Type B pancreatic cell (in vitro differentiated cells): ENCODE data around the gene AFF1. TPM values are rescaled to one million over a fixed set of nuclear protein-coding genes. Genes with fewer than 3 reads are reported as not detected.

Experiments used
- DNase-seq: peaks from one replicate; pipeline ENCODE4 v3.0.0; 2021; ENCODE audit warnings: mixed read lengths; ENCODE audit not compliant: unreplicated experiment; ENCODE audit errors: extremely low spot score
- H3K27ac Mint-ChIP-seq: 2 replicates; pipeline ENCODE4 v1.8.0; 2021; ENCODE audit warnings: mild to moderate bottlenecking, mixed read lengths
- H3K27me3 Mint-ChIP-seq: 2 replicates; pipeline ENCODE4 v1.8.0; 2021; ENCODE audit warnings: mixed read lengths
- H3K36me3 Mint-ChIP-seq: 2 replicates; pipeline ENCODE4 v1.8.0; 2021; ENCODE audit warnings: mixed read lengths
- H3K4me1 Mint-ChIP-seq: one replicate; pipeline ENCODE4 v1.8.0; 2021; ENCODE audit warnings: mixed read lengths; ENCODE audit not compliant: unreplicated experiment
- H3K4me3 Mint-ChIP-seq: 2 replicates; pipeline ENCODE4 v1.8.0; 2021; ENCODE audit warnings: mild to moderate bottlenecking, mixed read lengths
- H3K9me3 Mint-ChIP-seq: 2 replicates; pipeline ENCODE4 v1.8.0; 2021; ENCODE audit warnings: mixed read lengths
- total RNA-seq: library from RNA; stranded (reverse); gene quantifications from 2 replicates; pipeline ENCODE4 v1.2.1, GENCODE V29; 2021; ENCODE audit warnings: low replicate concordance
- TF ChIP-seq, protein P1 (sequence below): fragments of 200-600 bp; sonication (generic); conservative IDR thresholded peaks from 2 replicates; pipeline ENCODE4 v1.5.0; 2021; ENCODE audit warnings: antibody characterized with exemption, mild to moderate bottlenecking

Gene AFF1
- total RNA-seq, 1 donor from 2014 or later = 39.7 TPM

DNA sequence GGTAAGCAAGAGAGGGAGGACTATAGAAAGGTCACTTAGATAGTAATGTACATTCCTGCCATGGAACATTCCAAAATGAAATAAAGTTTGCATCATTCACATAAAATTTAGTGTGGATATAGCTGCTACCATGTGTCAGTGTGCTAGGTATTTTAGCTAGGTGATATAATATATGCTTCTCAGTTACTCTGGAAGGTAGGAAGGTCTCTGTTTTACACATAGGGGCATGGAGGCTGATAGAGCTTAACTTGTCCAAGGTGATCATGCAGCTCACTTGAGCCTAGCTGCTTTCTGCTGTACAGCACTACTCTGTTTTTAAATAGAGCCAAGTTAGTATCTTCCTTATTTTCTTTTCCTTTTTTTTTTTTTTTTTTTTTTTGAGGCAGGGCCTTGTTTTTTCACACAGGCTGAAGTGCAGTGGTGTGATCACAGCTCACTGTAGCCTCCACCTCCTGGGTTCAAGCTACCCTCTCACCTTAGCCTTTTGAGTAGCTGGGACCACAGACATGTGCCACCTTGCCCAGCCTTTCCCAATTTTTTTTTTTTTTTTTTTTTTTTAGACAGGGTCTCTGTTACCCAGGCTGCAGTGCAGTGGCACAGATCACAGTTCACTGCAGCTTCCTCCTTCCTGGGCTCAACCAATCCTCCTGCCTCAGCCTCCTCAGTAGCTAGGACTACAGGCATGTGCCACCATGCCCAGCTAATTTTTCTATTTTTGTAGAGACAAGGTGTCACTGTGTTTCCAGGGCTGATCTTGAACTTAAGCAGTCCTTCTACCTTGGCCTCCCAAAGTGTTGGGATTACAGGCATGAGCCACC, 10.4 kb downstream of the AFF1 start:
- no peak for DNase-seq
- no peaks in the 10 kb centered on the region for H3K9me3 Mint-ChIP-seq
- H3K36me3 Mint-ChIP-seq = peaks cover 3% of the 10 kb centered on the region
- H3K4me1 Mint-ChIP-seq = peaks cover 34% of the 10 kb centered on the region
- no peak overlapping the region for H3K27ac Mint-ChIP-seq
- no peaks in the 10 kb centered on the region for H3K27me3 Mint-ChIP-seq
- H3K4me3 Mint-ChIP-seq = no peak overlapping the region
- TF ChIP-seq, protein P1, sequence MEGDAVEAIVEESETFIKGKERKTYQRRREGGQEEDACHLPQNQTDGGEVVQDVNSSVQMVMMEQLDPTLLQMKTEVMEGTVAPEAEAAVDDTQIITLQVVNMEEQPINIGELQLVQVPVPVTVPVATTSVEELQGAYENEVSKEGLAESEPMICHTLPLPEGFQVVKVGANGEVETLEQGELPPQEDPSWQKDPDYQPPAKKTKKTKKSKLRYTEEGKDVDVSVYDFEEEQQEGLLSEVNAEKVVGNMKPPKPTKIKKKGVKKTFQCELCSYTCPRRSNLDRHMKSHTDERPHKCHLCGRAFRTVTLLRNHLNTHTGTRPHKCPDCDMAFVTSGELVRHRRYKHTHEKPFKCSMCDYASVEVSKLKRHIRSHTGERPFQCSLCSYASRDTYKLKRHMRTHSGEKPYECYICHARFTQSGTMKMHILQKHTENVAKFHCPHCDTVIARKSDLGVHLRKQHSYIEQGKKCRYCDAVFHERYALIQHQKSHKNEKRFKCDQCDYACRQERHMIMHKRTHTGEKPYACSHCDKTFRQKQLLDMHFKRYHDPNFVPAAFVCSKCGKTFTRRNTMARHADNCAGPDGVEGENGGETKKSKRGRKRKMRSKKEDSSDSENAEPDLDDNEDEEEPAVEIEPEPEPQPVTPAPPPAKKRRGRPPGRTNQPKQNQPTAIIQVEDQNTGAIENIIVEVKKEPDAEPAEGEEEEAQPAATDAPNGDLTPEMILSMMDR = no peak

DNA sequence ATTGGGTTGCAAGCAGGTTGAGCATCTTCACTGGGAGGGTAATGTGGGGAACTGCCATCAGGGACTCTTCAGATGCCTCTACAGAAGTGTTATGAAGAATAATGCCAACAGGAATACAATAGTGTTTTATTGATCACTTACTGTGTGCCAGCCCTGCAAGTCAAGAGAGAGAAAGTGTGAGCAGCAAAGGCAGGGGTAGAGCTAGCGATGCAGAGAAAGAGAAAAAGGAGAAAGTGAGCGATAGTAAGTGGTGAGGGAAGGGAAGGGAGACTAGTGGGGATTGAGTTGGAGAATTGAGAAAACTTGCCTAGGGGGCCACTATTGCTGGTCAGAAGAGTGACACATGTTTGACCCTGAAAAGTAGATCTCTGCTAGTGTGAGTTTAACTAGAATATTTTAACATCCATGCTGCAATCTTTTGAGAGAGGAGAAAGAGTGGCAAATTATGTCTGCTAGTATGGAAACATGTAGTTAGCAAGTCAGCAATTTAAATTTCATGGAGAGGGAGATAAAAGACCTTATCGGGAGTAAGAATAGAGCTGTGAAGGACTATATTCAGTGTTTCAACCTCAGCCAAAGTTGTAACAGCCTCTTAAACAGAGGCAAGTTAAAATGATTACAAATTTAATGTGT, 12.2 kb downstream of the AFF1 start:
- no peak overlapping the region for H3K4me3 Mint-ChIP-seq
- TF ChIP-seq, protein P1 = no peak
- H3K36me3 Mint-ChIP-seq = peaks cover 3% of the 10 kb centered on the region
- H3K27ac Mint-ChIP-seq = peak overlapping the region; percentile 0
- no peak for DNase-seq
- H3K27me3 Mint-ChIP-seq = no peaks in the 10 kb centered on the region
- peaks cover 46% of the 10 kb centered on the region for H3K4me1 Mint-ChIP-seq
- no peaks in the 10 kb centered on the region for H3K9me3 Mint-ChIP-seq

DNA sequence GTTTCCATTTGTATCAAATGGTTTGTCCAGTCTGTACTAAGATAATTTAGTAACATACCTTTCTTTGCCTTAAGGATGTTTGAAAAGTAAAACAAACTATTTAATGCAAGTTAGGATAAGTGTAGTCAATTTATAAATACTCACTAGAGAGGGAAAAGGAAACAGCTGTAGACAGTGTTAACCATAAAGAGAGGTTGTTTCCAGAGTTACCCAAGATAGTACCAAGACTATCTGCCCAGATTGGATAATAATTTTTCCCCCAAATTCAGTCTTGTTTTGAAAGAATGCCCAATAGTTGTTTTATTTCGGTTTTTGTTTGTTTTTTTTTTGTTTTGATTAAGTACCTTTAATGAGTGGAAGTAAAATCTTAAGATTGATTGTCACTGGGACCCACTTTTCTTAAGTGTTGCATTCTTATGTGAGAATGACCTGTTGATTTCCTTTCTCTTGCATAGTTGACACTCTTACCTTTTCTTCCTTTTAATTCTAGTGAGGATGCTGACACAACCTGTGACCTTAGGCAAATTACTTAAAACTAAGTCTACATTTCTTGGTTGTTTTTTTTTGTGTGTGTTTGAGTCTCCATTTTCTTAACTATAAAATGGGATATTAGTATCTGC, 12.8 kb downstream of the AFF1 start:
- H3K36me3 Mint-ChIP-seq = peaks cover 3% of the 10 kb centered on the region
- no peak overlapping the region for H3K4me3 Mint-ChIP-seq
- DNase-seq = no peak
- H3K27me3 Mint-ChIP-seq = no peaks in the 10 kb centered on the region
- TF ChIP-seq, protein P1 = no peak
- H3K27ac Mint-ChIP-seq = peak overlapping the region; percentile 0
- H3K4me1 Mint-ChIP-seq = peaks cover 47% of the 10 kb centered on the region
- no peaks in the 10 kb centered on the region for H3K9me3 Mint-ChIP-seq

DNA sequence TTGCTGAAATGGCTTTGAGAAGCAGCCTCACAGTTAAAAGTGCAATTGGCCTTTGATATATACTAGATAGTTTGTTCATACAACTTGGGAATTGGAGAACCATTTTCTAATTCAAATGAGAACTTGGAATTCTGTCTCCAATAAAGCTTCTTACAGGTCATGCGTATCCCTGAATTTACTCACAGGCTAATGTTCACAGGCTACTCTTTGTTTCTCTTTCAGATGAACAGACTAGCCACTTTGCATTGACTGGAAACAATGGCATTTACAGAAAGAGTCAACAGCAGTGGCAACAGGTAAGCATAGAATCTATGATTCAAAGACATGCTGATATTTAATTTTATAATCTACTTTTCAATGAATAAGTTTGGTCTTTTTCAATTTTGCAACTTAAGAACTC, 13.5 kb downstream of the AFF1 start:
- Mint-ChIP-seq H3K4me1 (peaks cover 51% of the 10 kb centered on the region), H3K9me3 (no peaks in the 10 kb centered on the region), H3K27ac (no peak overlapping the region), H3K4me3 (no peak overlapping the region), H3K27me3 (no peaks in the 10 kb centered on the region), H3K36me3 (peaks cover 7% of the 10 kb centered on the region)
- TF ChIP-seq, protein P1 = no peak
- DNase-seq = no peak

DNA sequence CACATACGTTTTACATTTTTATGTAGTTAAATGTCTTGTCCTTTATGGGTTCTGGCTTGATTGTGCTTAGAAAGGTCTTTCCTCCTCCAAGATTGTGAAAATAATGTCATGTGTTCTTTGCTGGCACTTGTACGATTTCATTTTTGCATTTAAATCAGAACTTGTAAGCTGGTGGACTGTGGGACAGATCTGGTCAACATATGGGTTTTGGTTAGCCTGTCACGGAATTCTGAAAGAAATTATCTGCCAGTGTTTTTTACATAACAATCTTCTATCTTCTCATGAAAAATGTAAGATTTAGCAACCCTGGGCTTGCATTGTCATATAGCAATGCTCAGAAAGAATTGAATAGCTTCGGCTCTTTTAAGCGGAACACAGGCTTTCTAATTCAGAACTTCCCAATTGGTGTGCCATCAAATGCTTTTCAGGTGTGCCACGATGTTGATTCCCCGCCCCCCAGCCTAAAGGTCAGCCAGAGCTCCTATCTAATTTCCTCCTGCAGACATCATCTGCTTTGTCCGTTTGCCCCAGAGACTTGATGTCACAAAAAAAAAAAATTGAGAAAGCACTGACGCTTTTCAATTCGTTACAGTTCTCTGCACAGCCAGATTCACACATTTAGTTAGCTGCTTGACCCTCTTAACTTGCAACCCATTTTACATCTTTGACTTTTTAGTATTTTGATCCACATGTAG, 16.2 kb downstream of the AFF1 start:
- Mint-ChIP-seq H3K4me3 (peak overlapping the region; percentile 17), H3K9me3 (no peaks in the 10 kb centered on the region), H3K27ac (no peak overlapping the region), H3K36me3 (peaks cover 14% of the 10 kb centered on the region), H3K4me1 (peaks cover 39% of the 10 kb centered on the region), H3K27me3 (no peaks in the 10 kb centered on the region)
- TF ChIP-seq, protein P1 = no peak
- no peak for DNase-seq
